Esophagus muscularis mucosa (tissue), 4 donors: Measurements from ENCODE around the gene PLXNB1. TPM values are rescaled to one million over a fixed set of nuclear protein-coding genes. Genes with fewer than 3 reads are reported as not detected.
"Not testable (repeated sequence)": the region's sequence is repeated elsewhere in the genome, so short reads cannot be mapped to it uniquely, and the experiment has no call there.

ENCODE experiments used
- DNase-seq: peaks from one replicate; pipeline ENCODE4 v3.0.0-alpha.2; 2017; ENCODE audit errors: extremely low spot score
- H3K27ac ChIP-seq, 4 donors: fragments of 200-600 bp; sonication (generic); replicated peaks in 1 of 4; 1 replicate in 3 of 4; 2 replicates in 1 of 4; pipeline ENCODE4 v1.5.1; 2016 to 2019; ENCODE audit warnings: mild to moderate bottlenecking in 1 of 4
- H3K27me3 ChIP-seq, 4 donors: fragments of 200-600 bp; sonication (generic); one replicate each; pipeline versions ENCODE4 v1.5.1 to v1.6.0; 2016 to 2019
- H3K36me3 ChIP-seq, 4 donors: fragments of 200-600 bp; sonication (generic); one replicate each; pipeline ENCODE4 v1.5.1; 2016 to 2019
- H3K4me1 ChIP-seq, 4 donors: fragments of 200-600 bp; sonication (generic); one replicate each; pipeline ENCODE4 v1.5.1; 2016 to 2019
- H3K4me3 ChIP-seq, 4 donors: fragments of 200-600 bp; sonication (generic); 1 replicate in 2 of 4; 2 replicates in 2 of 4; pipeline ENCODE4 v1.5.1; 2016 to 2019; ENCODE audit warnings: mild to moderate bottlenecking in 4 of 4, moderate library complexity in 1 of 4
- H3K9me3 ChIP-seq, 4 donors: fragments of 200-600 bp; sonication (generic); 1 replicate in 3 of 4; 2 replicates in 1 of 4; pipeline ENCODE4 v1.5.1; 2016 to 2019
- EP300 ChIP-seq: sonication (generic); formaldehyde crosslinking; IDR thresholded peaks from one replicate; pipeline ENCODE4 v1.6.1; 2017; ENCODE audit warnings: antibody characterized with exemption
- POLR2A ChIP-seq: fragments of 450-650 bp; IDR thresholded peaks from one replicate; pipeline ENCODE4 v1.6.1; 2017; ENCODE audit warnings: antibody characterized with exemption, moderate library complexity, mild to moderate bottlenecking, low read depth
- POLR2AphosphoS5 ChIP-seq, 2 donors: sonication (generic); formaldehyde crosslinking; IDR thresholded peaks; one replicate each; pipeline ENCODE4 v1.6.1; 2017; ENCODE audit warnings: antibody characterized with exemption in 2 of 2
- WGBS: methylation state at CpG from one replicate; pipeline ENCODE4 v1.1.5; 2018; 5-methylcytosine and 5-hydroxymethylcytosine counted together
- intact Hi-C: fragments of 100-400 bp; cut with DNase I; formaldehyde crosslinking; loops from one replicate; pipeline ENCODE4 v1.15.1; 2023
- total RNA-seq, 4 donors: library from RNA; depleted of rRNA; stranded (reverse); fragments of >200 nt; gene quantifications; one replicate each; pipeline versions ENCODE4 v1.1.0 to v1.2.1, GENCODE V29; 2016
- TF ChIP-seq, protein P1 (sequence below), 3 experiments: fragments of 200-600 bp in 2 of 3; fragments of 450-650 bp in 1 of 3; sonication (generic) in 2 of 3; IDR thresholded peaks; one replicate each; pipeline ENCODE4 v1.5.1; 2017 to 2019; ENCODE audit warnings: antibody characterized with exemption in 3 of 3, mild to moderate bottlenecking in 2 of 3, moderate library complexity in 1 of 3

Gene PLXNB1
- total RNA-seq, 4 donors from 2014 or later = 120 to 200 (median 152) TPM

DNA sequence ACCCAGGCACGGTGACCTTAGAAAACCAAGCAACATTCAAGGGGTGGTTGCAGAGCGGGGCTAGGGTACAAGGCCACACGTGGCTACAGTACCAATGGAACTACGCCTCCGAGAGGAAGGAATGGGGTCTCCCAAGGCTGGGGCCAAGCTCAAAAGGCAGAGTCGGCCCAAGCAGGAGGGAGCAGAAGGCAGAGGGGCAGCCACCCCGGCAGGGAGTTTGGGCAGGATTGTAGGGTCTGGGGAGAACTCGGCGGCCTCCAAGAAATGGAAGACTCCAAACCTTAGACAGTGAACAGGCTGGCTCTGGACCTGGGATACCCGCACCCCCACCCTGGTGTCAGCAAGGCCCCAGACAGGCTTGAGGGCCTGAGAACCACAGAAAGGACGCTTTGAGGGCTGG lies 45.3 kb upstream of the PLXNB1 start:
- TF ChIP-seq EP300 = no peak
- TF ChIP-seq, protein P1, sequence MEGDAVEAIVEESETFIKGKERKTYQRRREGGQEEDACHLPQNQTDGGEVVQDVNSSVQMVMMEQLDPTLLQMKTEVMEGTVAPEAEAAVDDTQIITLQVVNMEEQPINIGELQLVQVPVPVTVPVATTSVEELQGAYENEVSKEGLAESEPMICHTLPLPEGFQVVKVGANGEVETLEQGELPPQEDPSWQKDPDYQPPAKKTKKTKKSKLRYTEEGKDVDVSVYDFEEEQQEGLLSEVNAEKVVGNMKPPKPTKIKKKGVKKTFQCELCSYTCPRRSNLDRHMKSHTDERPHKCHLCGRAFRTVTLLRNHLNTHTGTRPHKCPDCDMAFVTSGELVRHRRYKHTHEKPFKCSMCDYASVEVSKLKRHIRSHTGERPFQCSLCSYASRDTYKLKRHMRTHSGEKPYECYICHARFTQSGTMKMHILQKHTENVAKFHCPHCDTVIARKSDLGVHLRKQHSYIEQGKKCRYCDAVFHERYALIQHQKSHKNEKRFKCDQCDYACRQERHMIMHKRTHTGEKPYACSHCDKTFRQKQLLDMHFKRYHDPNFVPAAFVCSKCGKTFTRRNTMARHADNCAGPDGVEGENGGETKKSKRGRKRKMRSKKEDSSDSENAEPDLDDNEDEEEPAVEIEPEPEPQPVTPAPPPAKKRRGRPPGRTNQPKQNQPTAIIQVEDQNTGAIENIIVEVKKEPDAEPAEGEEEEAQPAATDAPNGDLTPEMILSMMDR (IDR thresholded peaks at IDR 0.05) = no peak
- no peak for TF ChIP-seq POLR2AphosphoS5 (IDR thresholded peaks at IDR 0.05)
- TF ChIP-seq POLR2A = no peak

DNA sequence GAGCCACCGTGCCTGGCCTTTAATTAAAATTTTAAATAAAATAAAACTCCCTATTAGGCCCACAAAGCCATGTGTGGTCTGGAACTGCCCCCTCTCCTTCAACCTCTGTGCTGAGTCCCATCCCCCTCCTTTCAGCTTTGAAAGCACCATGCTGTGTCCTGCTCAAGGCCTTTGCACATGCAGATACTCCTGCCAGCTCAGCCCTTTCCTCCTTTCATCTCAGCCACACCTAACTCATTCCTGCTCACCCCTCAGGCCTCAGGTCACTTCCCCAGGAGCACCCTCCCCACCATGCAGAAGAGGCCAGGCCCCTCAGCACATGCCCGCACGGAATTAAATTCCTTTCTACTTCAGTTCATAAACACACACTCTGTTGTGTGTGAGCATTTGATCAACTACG lies 44.7 kb upstream of the PLXNB1 start:
- no peak overlapping the region for H3K4me3 ChIP-seq
- no peaks in the 10 kb centered on the region for H3K27me3 ChIP-seq
- peaks cover 35 to 37% (median 37%) of the 10 kb centered on the region in 4 donors for H3K4me1 ChIP-seq
- TF ChIP-seq POLR2A (no peak), POLR2AphosphoS5 (IDR thresholded peaks at IDR 0.05) (no peak)
- TF ChIP-seq, protein P1 (IDR thresholded peaks at IDR 0.05) = no peak
- H3K36me3 ChIP-seq = peaks cover 0 to 40% (median 17%) of the 10 kb centered on the region in 4 donors
- no peak for DNase-seq
- WGBS = 71% methylated on average over 4 of the region's 4 CpGs
- no peaks in the 10 kb centered on the region for H3K9me3 ChIP-seq
- no peak overlapping the region for H3K27ac ChIP-seq
- intact Hi-C loops = no loop called here

More for the DNA sequence above, 45.3 kb upstream of the PLXNB1 start:
- Histone ChIP-seq H3K27me3 (no peaks in the 10 kb centered on the region), H3K9me3 (no peaks in the 10 kb centered on the region), H3K27ac (no peak overlapping the region), H3K36me3 (peaks cover 0 to 34% (median 14%) of the 10 kb centered on the region in 4 donors), H3K4me3 (no peak overlapping the region), H3K4me1 (peaks cover 30 to 32% (median 31%) of the 10 kb centered on the region in 4 donors)
- no peak for DNase-seq
- WGBS = 81% methylated on average over 7 of the region's 11 CpGs
- intact Hi-C loops = no loop called here

DNA sequence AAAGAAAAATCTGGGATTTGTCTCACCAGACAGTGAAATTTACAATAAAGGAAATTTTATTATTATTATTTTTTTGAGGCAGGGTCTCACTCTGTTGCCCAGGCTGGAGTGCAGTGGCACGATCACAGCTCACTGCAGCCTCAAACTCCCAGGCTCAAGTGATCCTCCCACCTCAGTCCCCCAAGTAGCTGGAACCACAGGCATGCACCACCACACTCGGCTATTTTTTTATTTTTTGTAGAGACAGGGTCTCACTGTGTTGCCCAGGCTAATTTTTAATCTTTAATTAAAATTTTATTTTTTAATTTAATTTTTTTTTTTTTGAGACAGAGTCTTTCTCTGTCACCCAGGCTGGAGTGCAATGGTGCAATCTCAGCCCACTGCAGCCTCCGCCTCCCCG lies 44.1 kb upstream of the PLXNB1 start:
- intact Hi-C loops = not testable (repeated sequence)

DNA sequence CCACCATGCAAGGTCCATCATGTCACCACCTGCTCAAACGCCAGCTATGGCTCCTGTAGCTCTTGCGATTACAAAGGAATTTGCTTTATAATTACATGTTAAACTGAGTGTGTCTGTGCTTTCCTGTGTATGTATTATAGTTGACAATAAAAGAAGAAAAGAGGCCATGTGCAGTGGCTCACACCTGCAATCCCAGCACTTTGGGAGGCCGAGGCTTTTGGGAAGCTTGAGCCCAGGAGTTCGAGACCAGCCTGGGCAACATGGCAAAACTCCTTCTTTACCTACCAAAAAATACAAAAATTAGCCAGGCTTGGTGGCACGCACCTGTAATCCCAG lies 43.7 kb upstream of the PLXNB1 start:
- no peak for DNase-seq
- TF ChIP-seq, protein P1 (IDR thresholded peaks at IDR 0.05) = no peak
- no peak for TF ChIP-seq POLR2AphosphoS5 (IDR thresholded peaks at IDR 0.05)
- TF ChIP-seq POLR2A = no peak
- no peak for TF ChIP-seq EP300
- peaks cover 46 to 48% (median 47%) of the 10 kb centered on the region in 4 donors for H3K4me1 ChIP-seq
- H3K4me3 ChIP-seq = peak overlapping the region; percentile 59 to 83 (median 70)
- 70% methylated on average over 5 of the region's 5 CpGs for WGBS
- no peaks in the 10 kb centered on the region for H3K9me3 ChIP-seq
- peaks cover 3 to 40% (median 24%) of the 10 kb centered on the region in 4 donors for H3K36me3 ChIP-seq
- intact Hi-C loops = no loop called here
- no peaks in the 10 kb centered on the region for H3K27me3 ChIP-seq
- H3K27ac ChIP-seq = peak overlapping the region; percentile 89 to 97 (median 94)

More for the DNA sequence above, 44.1 kb upstream of the PLXNB1 start:
- not testable (repeated sequence) for H3K4me3 ChIP-seq, H3K9me3 ChIP-seq, DNase-seq, H3K27me3 ChIP-seq
- Histone ChIP-seq H3K27ac (peak overlapping the region; percentile 89 to 97 (median 94)), H3K4me1 (peaks cover 41 to 43% (median 42%) of the 10 kb centered on the region in 4 donors), H3K36me3 (peaks cover 0 to 40% (median 22%) of the 10 kb centered on the region in 4 donors)
- WGBS = 94% methylated on average over 4 of the region's 4 CpGs

DNA sequence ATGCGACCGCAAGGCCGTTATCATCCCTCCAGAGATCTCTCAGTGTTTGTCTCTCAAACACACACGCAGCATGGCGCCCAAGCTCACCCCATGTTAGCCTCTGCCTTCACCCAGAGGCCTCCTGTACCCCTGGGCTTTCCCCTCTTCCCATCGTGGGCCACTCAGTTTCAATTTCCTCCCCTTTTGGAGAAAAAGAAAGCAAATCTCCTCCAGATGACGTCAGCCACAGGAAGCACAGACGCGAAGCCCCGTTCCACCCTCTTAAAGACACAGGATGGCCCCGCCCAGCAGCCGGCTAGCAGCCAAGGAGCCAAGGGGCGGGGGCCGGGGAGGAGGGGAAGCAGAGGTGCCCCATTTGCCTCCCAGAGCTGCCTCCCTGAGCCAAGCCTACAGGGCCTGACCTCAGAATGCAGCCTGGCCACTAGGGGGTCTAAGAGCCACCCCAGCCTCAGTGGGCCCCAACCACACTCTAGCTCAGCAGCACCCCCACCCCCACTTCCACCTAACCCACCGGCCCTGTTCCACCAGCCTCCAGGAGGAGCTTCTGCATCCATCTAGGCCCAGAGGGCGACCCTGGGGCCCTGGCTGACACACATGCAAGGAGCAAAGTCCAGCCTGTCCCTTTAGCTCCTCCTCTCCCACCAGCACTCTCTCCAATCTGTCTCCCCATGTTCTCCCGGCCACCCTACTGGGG lies 43.2 kb upstream of the PLXNB1 start:
- Histone ChIP-seq H3K27ac (peak overlapping the region; percentile 89 to 97 (median 94)), H3K4me1 (peaks cover 51 to 53% (median 52%) of the 10 kb centered on the region in 4 donors), H3K9me3 (no peaks in the 10 kb centered on the region), H3K27me3 (no peaks in the 10 kb centered on the region), H3K36me3 (peaks cover 7 to 41% (median 27%) of the 10 kb centered on the region in 4 donors), H3K4me3 (peak overlapping the region; percentile 59 to 83 (median 70))
- intact Hi-C loops = no loop called here
- peak; percentile 98 for DNase-seq
- 4% methylated on average over 15 of the region's 17 CpGs for WGBS
- TF ChIP-seq POLR2AphosphoS5 (IDR thresholded peaks at IDR 0.05) (peak; percentile 91 to 93), EP300 (no peak), POLR2A (peak; percentile 33)
- TF ChIP-seq, protein P1 (IDR thresholded peaks at IDR 0.05) = peak in 2 of 3 experiments; percentile 37 to 46
